ENCODE measurements around the gene WDR1.
A peak's percentile ranks its signal among the peaks of the same experiment; 100 is the strongest.

The WDR1 gene

GRCh38 chr4:10115797-10116568 is 616 bp downstream of the WDR1 start:
- Histone ChIP-seq H3K4me3 (ENCODE audit: insufficient read depth, low read length, poor library complexity, severe bottlenecking) (peak overlapping the region; percentile 92), H3F3A (ENCODE audit: insufficient read depth) (no peaks in the 10 kb centered on the region), H3K9ac (ENCODE audit: low read length) (peak overlapping the region; percentile 90), H3K9me2 (replicated peaks; ENCODE audit: insufficient read depth, low read length) (no peaks in the 10 kb centered on the region), H3K27me3 (ENCODE audit: low read length) (no peaks in the 10 kb centered on the region), H3K9me3 (ENCODE audit: insufficient read depth, low read length) (no peaks in the 10 kb centered on the region), H3K4me2 (ENCODE audit: low read depth, low read length, poor library complexity, severe bottlenecking) (peak overlapping the region; percentile 59), H4K20me1 (ENCODE audit: low read depth, low read length) (peaks cover 16% of the 10 kb centered on the region; the same call in 1 of the 2 replicates), H3K79me2 (ENCODE audit: insufficient read depth, low read length) (peaks cover 52% of the 10 kb centered on the region), H2AFZ (ENCODE audit: low read depth, low read length, severe bottlenecking) (peak overlapping the region; percentile 39), H3K27ac (ENCODE audit: low read depth, low read length) (peak overlapping the region; percentile 77), H3K36me3 (ENCODE audit: low read length) (peaks cover 18% of the 10 kb centered on the region)
- no peak for TF ChIP-seq EZH2phosphoT487 (conservative IDR thresholded peaks at IDR 0.05; ENCODE audit: low read length)
- TF ChIP-seq CTCF (IDR thresholded peaks at IDR 0.05; ENCODE audit: insufficient read depth, low read length, poor library complexity, severe bottlenecking): no peak

GRCh38 chr4:10115271-10115796 is 1.3 kb downstream of the WDR1 start:
- H3K27ac ChIP-seq (ENCODE audit: low read depth, low read length): no peak overlapping the region
- H3K79me2 ChIP-seq (ENCODE audit: insufficient read depth, low read length): peaks cover 59% of the 10 kb centered on the region
- peaks cover 18% of the 10 kb centered on the region for H3K36me3 ChIP-seq (ENCODE audit: low read length)
- no peaks in the 10 kb centered on the region for H3K9me2 ChIP-seq (replicated peaks; ENCODE audit: insufficient read depth, low read length)
- H3K9ac ChIP-seq (ENCODE audit: low read length): peak overlapping the region; percentile 90
- H3K9me3 ChIP-seq (ENCODE audit: insufficient read depth, low read length): no peaks in the 10 kb centered on the region
- H4K20me1 ChIP-seq (ENCODE audit: low read depth, low read length): peaks cover 21% of the 10 kb centered on the region; the same call in 1 of the 2 replicates
- H3K4me2 ChIP-seq (ENCODE audit: low read depth, low read length, poor library complexity, severe bottlenecking): peak overlapping the region; percentile 59
- peak overlapping the region; percentile 92 for H3K4me3 ChIP-seq (ENCODE audit: insufficient read depth, low read length, poor library complexity, severe bottlenecking)
- TF ChIP-seq EZH2phosphoT487 (conservative IDR thresholded peaks at IDR 0.05; ENCODE audit: low read length): no peak
- TF ChIP-seq CTCF (IDR thresholded peaks at IDR 0.05; ENCODE audit: insufficient read depth, low read length, poor library complexity, severe bottlenecking): no peak
- H3F3A ChIP-seq (ENCODE audit: insufficient read depth): no peaks in the 10 kb centered on the region
- H2AFZ ChIP-seq (ENCODE audit: low read depth, low read length, severe bottlenecking): no peak overlapping the region
- no peaks in the 10 kb centered on the region for H3K27me3 ChIP-seq (ENCODE audit: low read length)

- Histone ChIP-seq H3K27ac (ENCODE audit: low read depth, low read length) (no peak overlapping the region), H3K4me2 (ENCODE audit: low read depth, low read length, poor library complexity, severe bottlenecking) (no peak overlapping the region), H3K4me3 (ENCODE audit: insufficient read depth, low read length, poor library complexity, severe bottlenecking) (no peak overlapping the region)
Observed at GRCh38 chr4:10114607-10115006, 2.0 kb downstream of the WDR1 start.

More at GRCh38 chr4:10114607-10115006, 2.0 kb downstream of the WDR1 start:
- H3K79me2 ChIP-seq (ENCODE audit: insufficient read depth, low read length): peaks cover 66% of the 10 kb centered on the region
- no peaks in the 10 kb centered on the region for H3K9me2 ChIP-seq (replicated peaks; ENCODE audit: insufficient read depth, low read length)
- H3F3A ChIP-seq (ENCODE audit: insufficient read depth): no peaks in the 10 kb centered on the region
- no peak overlapping the region for H3K9ac ChIP-seq (ENCODE audit: low read length)
- peaks cover 21% of the 10 kb centered on the region; the same call in 1 of the 2 replicates for H4K20me1 ChIP-seq (ENCODE audit: low read depth, low read length)
- TF ChIP-seq CTCF (IDR thresholded peaks at IDR 0.05; ENCODE audit: insufficient read depth, low read length, poor library complexity, severe bottlenecking) (no peak), EZH2phosphoT487 (conservative IDR thresholded peaks at IDR 0.05; ENCODE audit: low read length) (no peak)
- no peaks in the 10 kb centered on the region for H3K27me3 ChIP-seq (ENCODE audit: low read length)
- H3K36me3 ChIP-seq (ENCODE audit: low read length): peaks cover 18% of the 10 kb centered on the region
- H2AFZ ChIP-seq (ENCODE audit: low read depth, low read length, severe bottlenecking): no peak overlapping the region
- no peaks in the 10 kb centered on the region for H3K9me3 ChIP-seq (ENCODE audit: insufficient read depth, low read length)

Measured in SU-DHL-6 (cell line).